Endothelial cell of umbilical vein (primary cell): ENCODE data around the gene NME4. TPM values are rescaled to one million over a fixed set of nuclear protein-coding genes. Genes with fewer than 3 reads are reported as not detected.

Experiments
- BruUV-seq: library from RNA; stranded (reverse); fragments of 400-500 nt; replicated peaks from 2 replicates; lab custom pipeline; 2021; lab: Mats Ljungman, UMichigan
- CTCF ChIA-PET: fragments of 300-600, 350-600 bp; sonication (Branson Sonifier 250); formaldehyde crosslinking; loops from one replicate; lab custom pipeline; 2021; ENCODE audit warnings: antibody characterized with exemption, inconsistent platforms; lab: Charles Lee
- POLR2A ChIA-PET: fragments of 300-600, 350-600 bp; sonication (Branson Sonifier 250); formaldehyde crosslinking; loops from one replicate; lab custom pipeline; 2021; ENCODE audit warnings: antibody characterized with exemption, inconsistent platforms; lab: Charles Lee
- DNase-seq: peaks from one replicate; pipeline ENCODE4 v3.0.0-alpha.2; 2011; ENCODE audit warnings: low read depth, low spot score
- FAIRE-seq: peaks from 2 replicates; lab custom pipeline; 2011; peaks lifted over from hg19 to GRCh38; lab: Jason Lieb, UNC
- H2AFZ ChIP-seq: 2 replicates; pipeline ENCODE4 v1.6.0; 2012; ENCODE audit warnings: low read depth, low read length, control low read depth, inconsistent platforms
- H3K27ac ChIP-seq: 2 replicates; pipeline ENCODE4 v1.5.1; 2011; ENCODE audit warnings: low read depth, mild to moderate bottlenecking, control low read depth, low read length, moderate library complexity; ENCODE audit not compliant: insufficient read depth
- H3K27me3 ChIP-seq, 2 experiments: 2 replicates each; pipeline versions ENCODE4 v1.6.0 to v1.6.1; 2011; ENCODE audit warnings: low read length in 2 of 2, mixed read lengths in 1 of 2; ENCODE audit not compliant: control insufficient read depth in 2 of 2, insufficient read depth in 2 of 2
- H3K36me3 ChIP-seq, 2 experiments: 2 replicates in 1 of 2; 3 replicates in 1 of 2; pipeline ENCODE4 v1.5.1; 2011; ENCODE audit warnings: low read length in 2 of 2, mild to moderate bottlenecking in 1 of 2, moderate library complexity in 1 of 2; ENCODE audit not compliant: control insufficient read depth in 2 of 2, insufficient read depth in 2 of 2; ENCODE audit errors: extremely low read depth in 1 of 2
- H3K4me1 ChIP-seq: 3 replicates; pipeline ENCODE4 v1.5.1; 2011; ENCODE audit warnings: mild to moderate bottlenecking, low read length; ENCODE audit not compliant: control insufficient read depth, insufficient read depth; ENCODE audit errors: extremely low read depth
- H3K4me2 ChIP-seq: 2 replicates; pipeline ENCODE4 v1.6.1; 2011; ENCODE audit warnings: low read length, control low read depth, mixed read lengths; ENCODE audit not compliant: insufficient read depth
- H3K4me3 ChIP-seq, 3 experiments: fragments of 200-600 bp in 1 of 3; sonication (generic), shearing (Covaris generic) in 1 of 3; replicated peaks in 1 of 3; 2 replicates each; pipeline ENCODE4 v1.5.1; 2011 to 2016; ENCODE audit warnings: control low read depth in 3 of 3, low read length in 3 of 3, mild to moderate bottlenecking in 2 of 3, inconsistent platforms in 1 of 3, low read depth in 1 of 3, moderate library complexity in 1 of 3; ENCODE audit not compliant: insufficient read depth in 1 of 3
- H3K79me2 ChIP-seq: 2 replicates; pipeline ENCODE4 v1.6.0; 2012; ENCODE audit warnings: low read length, inconsistent platforms; ENCODE audit not compliant: control insufficient read depth, insufficient read depth
- H3K9ac ChIP-seq: replicated peaks from 2 replicates; pipeline ENCODE3; 2011; ENCODE audit warnings: low read length, control low read depth; ENCODE audit not compliant: insufficient read depth; ENCODE audit errors: extremely low read depth
- H3K9me1 ChIP-seq: replicated peaks from 3 replicates; pipeline ENCODE4 v1.6.0; 2011; ENCODE audit warnings: mild to moderate bottlenecking, low read length; ENCODE audit not compliant: control insufficient read depth, insufficient read depth; ENCODE audit errors: extremely low read depth
- H3K9me3 ChIP-seq: replicated peaks from 2 replicates; pipeline ENCODE4 v1.5.1; 2012; ENCODE audit warnings: low read length, inconsistent platforms; ENCODE audit not compliant: control insufficient read depth, insufficient read depth
- H4K20me1 ChIP-seq: replicated peaks from 2 replicates; pipeline ENCODE3; 2011; ENCODE audit warnings: mild to moderate bottlenecking, low read length; ENCODE audit not compliant: control insufficient read depth, insufficient read depth; ENCODE audit errors: extremely low read depth
- CTCF ChIP-seq, 2 donors: IDR thresholded peaks; 1 replicate in 1 of 2; 2 replicates in 1 of 2; pipeline ENCODE4 v1.5.1; 2011; ENCODE audit warnings: low read length in 2 of 2, mild to moderate bottlenecking in 2 of 2, moderate library complexity in 2 of 2, control low read depth in 1 of 2, inconsistent platforms in 1 of 2, low read depth in 1 of 2; ENCODE audit not compliant: insufficient read depth in 1 of 2; ENCODE audit errors: extremely low read depth in 1 of 2
- EZH2 ChIP-seq: IDR thresholded peaks from 2 replicates; pipeline ENCODE4 v1.6.1; 2012; ENCODE audit warnings: borderline replicate concordance, low read depth, mild to moderate bottlenecking, moderate library complexity, low read length, inconsistent platforms; ENCODE audit not compliant: severe bottlenecking
- JUN ChIP-seq: IDR thresholded peaks from 2 replicates; pipeline ENCODE4 v1.6.1; 2011; ENCODE audit warnings: borderline replicate concordance, low read depth; ENCODE audit not compliant: insufficient read length, insufficient read depth
- MAX ChIP-seq: IDR thresholded peaks from 2 replicates; pipeline ENCODE4 v1.6.1; 2011; ENCODE audit not compliant: insufficient read depth, insufficient read length
- MYC ChIP-seq: IDR thresholded peaks from one replicate; pipeline ENCODE4 v1.6.1; 2011; ENCODE audit warnings: mild to moderate bottlenecking, low read depth, low read length
- POLR2A ChIP-seq: IDR thresholded peaks from 2 replicates; pipeline ENCODE4 v1.6.1; 2012; ENCODE audit warnings: low read depth, mild to moderate bottlenecking, control low read depth, low read length
- dilution Hi-C: fragments of 300-500 bp; cut with MboI; formaldehyde crosslinking; loops from one replicate; pipeline ENCODE4 v1.15.0; 2019; ENCODE audit warnings: low sequenced_read_pairs; ENCODE audit not compliant: extremely low pct_ligation_motif_present
- intact Hi-C: fragments of 100-400 bp; cut with micrococcal nuclease; formaldehyde crosslinking; loops from one replicate; pipeline ENCODE4 v1.10.0; 2022
- polyA plus RNA-seq, 4 experiments: library from polyadenylated mRNA; depleted of rRNA in 3 of 4; stranded (reverse) in 3 of 4; unstranded in 1 of 4; fragments of >200 nt; gene quantifications; 2 replicates each; pipeline versions ENCODE4 v1.2.1 to v1.2.3, GENCODE V29; 2011 to 2012; ENCODE audit warnings: missing spikeins in 1 of 4
- total RNA-seq: library from RNA; stranded (reverse); gene quantifications from 2 replicates; pipeline ENCODE4 v1.2.3, GENCODE V29; 2021

NME4 gene
- total and polyA plus RNA-seq, 2 donors (not counting 3 experiments of a cell fraction or from before 2014, with no cell fraction given): 170 to 264 TPM

- no TSS peak for BruUV-seq
- Histone ChIP-seq H3K4me1 (peaks cover 11% of the 10 kb centered on the region), H3K9me3 (no peaks in the 10 kb centered on the region), H3K4me3 (no peak overlapping the region), H3K9me1 (no peaks in the 10 kb centered on the region), H3K27ac (no peak overlapping the region), H2AFZ (no peak overlapping the region), H3K79me2 (peaks cover 62% of the 10 kb centered on the region), H4K20me1 (peaks cover 6% of the 10 kb centered on the region), H3K36me3 (no peaks in the 10 kb centered on the region), H3K9ac (no peak overlapping the region), H3K4me2 (no peak overlapping the region), H3K27me3 (no peaks in the 10 kb centered on the region)
- no peak for DNase-seq
- no peak for FAIRE-seq
- dilution Hi-C loops (no loop called here), intact Hi-C loops (no loop called here)
- POLR2A ChIA-PET: no interaction called here
- CTCF ChIA-PET: no interaction called here
- TF ChIP-seq CTCF (IDR thresholded peaks at IDR 0.05; ENCODE audit: extremely low read depth in 1 of 2, insufficient read depth in 1 of 2, low read depth in 1 of 2, low read length in 2 of 2): no peak
- TF ChIP-seq POLR2A: no peak
Observed at GRCh38 chr16:430904-431303, 33.9 kb downstream of the NME4 start.

- ChIA-PET POLR2A (no interaction called here), CTCF (interaction anchor here (1.0 kb wide), 1 partner anchor 17 kb away, joined by 3 read pairs; no protein-coding TSS in a partner anchor)
- dilution Hi-C loops (no loop called here), intact Hi-C loops (no loop called here)
- no peak for TF ChIP-seq CTCF (IDR thresholded peaks at IDR 0.05; ENCODE audit: extremely low read depth in 1 of 2, insufficient read depth in 1 of 2, low read depth in 1 of 2, low read length in 2 of 2)
- TF ChIP-seq EZH2: no peak
- no peak for TF ChIP-seq JUN
- TF ChIP-seq MAX: no peak
- TF ChIP-seq MYC: no peak
- Histone ChIP-seq H3K9ac (no peak overlapping the region), H3K27ac (no peak overlapping the region), H2AFZ (no peak overlapping the region), H3K27me3 (no peaks in the 10 kb centered on the region), H4K20me1 (no peaks in the 10 kb centered on the region), H3K4me3 (no peak overlapping the region), H3K36me3 (no peaks in the 10 kb centered on the region), H3K4me1 (no peaks in the 10 kb centered on the region), H3K79me2 (peaks cover 60% of the 10 kb centered on the region), H3K9me3 (no peaks in the 10 kb centered on the region), H3K9me1 (no peaks in the 10 kb centered on the region), H3K4me2 (no peak overlapping the region)
- no peak for FAIRE-seq
- BruUV-seq: no TSS peak
- peak; percentile 44 for DNase-seq
Observed at GRCh38 chr16:440627-441026, 43.6 kb downstream of the NME4 start.
